ENCODE data around the gene KRTAP27-1.

Gene KRTAP27-1

DNA sequence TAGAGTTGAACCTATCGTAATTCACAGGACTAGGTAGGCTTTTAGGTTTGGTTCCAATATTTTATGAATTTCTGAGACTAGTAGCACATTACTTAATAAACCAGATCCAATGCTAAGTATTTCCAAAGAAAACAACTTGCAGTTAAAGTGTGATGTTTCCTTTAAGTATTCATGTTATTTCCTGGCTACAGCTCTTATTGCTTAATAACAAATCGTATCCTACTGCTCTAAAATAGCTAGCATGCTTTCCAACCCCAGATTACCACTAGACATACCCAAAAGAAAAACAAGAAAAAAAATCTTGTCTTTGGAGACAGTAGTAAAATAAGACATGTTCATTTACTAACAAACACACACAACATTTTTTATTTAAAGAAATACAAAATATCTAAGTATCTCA lies 898 bp downstream of the KRTAP27-1 start:
- no peak for DNase-seq

DNA sequence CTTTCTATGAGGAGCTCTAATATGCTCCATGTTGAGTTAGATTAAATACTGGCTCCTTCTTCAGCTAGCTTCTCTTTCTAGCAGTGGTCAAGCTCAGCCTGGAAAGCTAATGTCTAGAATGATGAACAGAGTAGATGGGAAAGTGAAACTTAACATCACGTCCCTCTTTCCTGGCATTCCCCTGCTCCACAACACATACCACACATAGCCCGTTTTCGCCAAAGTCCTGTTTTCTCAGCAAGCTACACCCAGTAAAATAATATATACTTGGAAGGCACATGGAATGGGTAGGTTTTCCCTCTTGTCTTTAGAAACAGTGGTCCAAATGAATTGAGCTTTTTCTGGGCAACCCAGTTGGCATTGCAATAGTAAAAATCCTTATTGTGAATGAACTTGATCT lies 3.8 kb downstream of the KRTAP27-1 start:
- Histone ChIP-seq H2AK5ac (ENCODE audit: low read length, severe bottlenecking) (no peak overlapping the region), H4K91ac (ENCODE audit: low read length) (no peak overlapping the region), H2BK5ac (ENCODE audit: low read depth, low read length, poor library complexity, severe bottlenecking) (no peak overlapping the region), H3K36me3 (ENCODE audit: control insufficient read depth in 1 of 2, insufficient read depth in 2 of 2, low read depth in 1 of 2, low read length in 2 of 2) (no peaks in the 10 kb centered on the region), H3K79me1 (replicated peaks; ENCODE audit: low read length, poor library complexity, severe bottlenecking) (no peaks in the 10 kb centered on the region), H2BK120ac (ENCODE audit: low read depth, low read length) (no peak overlapping the region), H3K14ac (ENCODE audit: low read length in 2 of 2) (no peak overlapping the region), H2BK12ac (ENCODE audit: low read length in 2 of 2) (no peak overlapping the region), H3K27ac (ENCODE audit: low read length, poor library complexity, severe bottlenecking) (no peak overlapping the region), H2BK15ac (ENCODE audit: low read depth, poor library complexity, severe bottlenecking) (no peak overlapping the region), H3K27me3 (ENCODE audit: control insufficient read depth in 1 of 2, insufficient read depth in 1 of 2, low read length in 2 of 2) (no peaks in the 10 kb centered on the region), H3K18ac (ENCODE audit: low read depth in 1 of 2, low read length in 2 of 2) (no peak overlapping the region), H3K23ac (ENCODE audit: low read length in 2 of 2) (no peak overlapping the region), H2AFZ (ENCODE audit: low read depth, low read length) (no peak overlapping the region), H4K8ac (ENCODE audit: low read length) (no peak overlapping the region), H3K4me2 (ENCODE audit: low read length, poor library complexity, severe bottlenecking) (no peak overlapping the region), H3K4me3 (ENCODE audit: insufficient read depth in 1 of 2, low read depth in 1 of 2, low read length in 2 of 2) (no peak overlapping the region), H3K9me3 (ENCODE audit: control insufficient read depth, low read length) (no peaks in the 10 kb centered on the region), H3K4me1 (ENCODE audit: control insufficient read depth, insufficient read depth, low read depth, low read length) (no peaks in the 10 kb centered on the region), H3K4ac (ENCODE audit: low read depth in 1 of 2, low read length in 2 of 2) (no peak overlapping the region), H3K9ac (ENCODE audit: low read length) (no peak overlapping the region)
- DNase-seq = no peak
- WGBS = no CpG with 5 or more reads among the region's 3 CpGs

More for the DNA sequence above, 898 bp downstream of the KRTAP27-1 start:
- Histone ChIP-seq H3K4me3 (ENCODE audit: insufficient read depth in 1 of 2, low read depth in 1 of 2, low read length in 2 of 2) (no peak overlapping the region), H3K27me3 (ENCODE audit: control insufficient read depth in 1 of 2, insufficient read depth in 1 of 2, low read length in 2 of 2) (no peaks in the 10 kb centered on the region), H3K18ac (ENCODE audit: low read depth in 1 of 2, low read length in 2 of 2) (no peak overlapping the region), H3K9me3 (ENCODE audit: control insufficient read depth, low read length) (no peaks in the 10 kb centered on the region), H2BK12ac (ENCODE audit: low read length in 2 of 2) (no peak overlapping the region), H3K79me1 (replicated peaks; ENCODE audit: low read length, poor library complexity, severe bottlenecking) (no peaks in the 10 kb centered on the region), H2AK5ac (ENCODE audit: low read length, severe bottlenecking) (no peak overlapping the region), H2BK120ac (ENCODE audit: low read depth, low read length) (no peak overlapping the region), H2BK5ac (ENCODE audit: low read depth, low read length, poor library complexity, severe bottlenecking) (no peak overlapping the region), H4K91ac (ENCODE audit: low read length) (no peak overlapping the region), H3K23ac (ENCODE audit: low read length in 2 of 2) (no peak overlapping the region), H3K4me1 (ENCODE audit: control insufficient read depth, insufficient read depth, low read depth, low read length) (peaks cover 1% of the 10 kb centered on the region), H4K8ac (ENCODE audit: low read length) (no peak overlapping the region), H3K36me3 (ENCODE audit: control insufficient read depth in 1 of 2, insufficient read depth in 2 of 2, low read depth in 1 of 2, low read length in 2 of 2) (no peaks in the 10 kb centered on the region), H3K14ac (ENCODE audit: low read length in 2 of 2) (no peak overlapping the region), H2AFZ (ENCODE audit: low read depth, low read length) (no peak overlapping the region), H3K9ac (ENCODE audit: low read length) (no peak overlapping the region), H3K4me2 (ENCODE audit: low read length, poor library complexity, severe bottlenecking) (no peak overlapping the region), H3K27ac (ENCODE audit: low read length, poor library complexity, severe bottlenecking) (peak overlapping the region; percentile 57), H3K4ac (ENCODE audit: low read depth in 1 of 2, low read length in 2 of 2) (no peak overlapping the region), H2BK15ac (ENCODE audit: low read depth, poor library complexity, severe bottlenecking) (no peak overlapping the region)
- WGBS = 14% methylated on average over 1 of the region's 2 CpGs

DNA sequence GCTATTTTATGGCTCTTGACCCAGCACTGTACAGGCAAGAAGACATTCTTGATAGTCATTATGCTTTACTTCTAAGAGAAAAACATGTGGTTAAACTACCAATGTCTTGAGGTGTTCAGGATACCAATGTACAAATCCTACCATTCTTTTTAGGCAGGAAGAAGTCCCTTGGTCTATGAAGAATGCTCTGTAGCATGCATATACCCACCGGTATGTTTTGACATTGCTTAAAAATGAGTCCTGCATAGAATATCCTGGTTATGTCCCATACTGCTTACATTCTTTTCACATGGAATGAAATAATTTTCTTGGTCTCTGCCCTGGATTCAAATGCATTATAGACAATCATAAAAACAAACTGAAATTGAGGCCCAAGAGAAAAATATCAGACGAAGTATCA lies 4.8 kb downstream of the KRTAP27-1 start:
- WGBS = 50% methylated on average over 1 of the region's 2 CpGs
- H2AFZ ChIP-seq (ENCODE audit: low read depth, low read length) = no peak overlapping the region
- no peak overlapping the region for H3K14ac ChIP-seq (ENCODE audit: low read length in 2 of 2)
- H3K4me2 ChIP-seq (ENCODE audit: low read length, poor library complexity, severe bottlenecking) = no peak overlapping the region
- no peaks in the 10 kb centered on the region for H3K27me3 ChIP-seq (ENCODE audit: control insufficient read depth in 1 of 2, insufficient read depth in 1 of 2, low read length in 2 of 2)
- no peaks in the 10 kb centered on the region for H3K79me1 ChIP-seq (replicated peaks; ENCODE audit: low read length, poor library complexity, severe bottlenecking)
- no peak overlapping the region for H2AK5ac ChIP-seq (ENCODE audit: low read length, severe bottlenecking)
- no peak overlapping the region for H2BK120ac ChIP-seq (ENCODE audit: low read depth, low read length)
- no peak overlapping the region for H2BK5ac ChIP-seq (ENCODE audit: low read depth, low read length, poor library complexity, severe bottlenecking)
- H2BK12ac ChIP-seq (ENCODE audit: low read length in 2 of 2) = no peak overlapping the region
- no peak overlapping the region for H4K91ac ChIP-seq (ENCODE audit: low read length)
- DNase-seq = no peak
- no peak overlapping the region for H3K27ac ChIP-seq (ENCODE audit: low read length, poor library complexity, severe bottlenecking)
- no peaks in the 10 kb centered on the region for H3K36me3 ChIP-seq (ENCODE audit: control insufficient read depth in 1 of 2, insufficient read depth in 2 of 2, low read depth in 1 of 2, low read length in 2 of 2)
- no peak overlapping the region for H3K18ac ChIP-seq (ENCODE audit: low read depth in 1 of 2, low read length in 2 of 2)
- H2BK15ac ChIP-seq (ENCODE audit: low read depth, poor library complexity, severe bottlenecking) = no peak overlapping the region
- H3K4me3 ChIP-seq (ENCODE audit: insufficient read depth in 1 of 2, low read depth in 1 of 2, low read length in 2 of 2) = no peak overlapping the region
- no peak overlapping the region for H3K4ac ChIP-seq (ENCODE audit: low read depth in 1 of 2, low read length in 2 of 2)
- H3K4me1 ChIP-seq (ENCODE audit: control insufficient read depth, insufficient read depth, low read depth, low read length) = no peaks in the 10 kb centered on the region
- no peaks in the 10 kb centered on the region for H3K9me3 ChIP-seq (ENCODE audit: control insufficient read depth, low read length)
- no peak overlapping the region for H3K9ac ChIP-seq (ENCODE audit: low read length)
- no peak overlapping the region for H4K8ac ChIP-seq (ENCODE audit: low read length)
- H3K23ac ChIP-seq (ENCODE audit: low read length in 2 of 2) = no peak overlapping the region

DNA sequence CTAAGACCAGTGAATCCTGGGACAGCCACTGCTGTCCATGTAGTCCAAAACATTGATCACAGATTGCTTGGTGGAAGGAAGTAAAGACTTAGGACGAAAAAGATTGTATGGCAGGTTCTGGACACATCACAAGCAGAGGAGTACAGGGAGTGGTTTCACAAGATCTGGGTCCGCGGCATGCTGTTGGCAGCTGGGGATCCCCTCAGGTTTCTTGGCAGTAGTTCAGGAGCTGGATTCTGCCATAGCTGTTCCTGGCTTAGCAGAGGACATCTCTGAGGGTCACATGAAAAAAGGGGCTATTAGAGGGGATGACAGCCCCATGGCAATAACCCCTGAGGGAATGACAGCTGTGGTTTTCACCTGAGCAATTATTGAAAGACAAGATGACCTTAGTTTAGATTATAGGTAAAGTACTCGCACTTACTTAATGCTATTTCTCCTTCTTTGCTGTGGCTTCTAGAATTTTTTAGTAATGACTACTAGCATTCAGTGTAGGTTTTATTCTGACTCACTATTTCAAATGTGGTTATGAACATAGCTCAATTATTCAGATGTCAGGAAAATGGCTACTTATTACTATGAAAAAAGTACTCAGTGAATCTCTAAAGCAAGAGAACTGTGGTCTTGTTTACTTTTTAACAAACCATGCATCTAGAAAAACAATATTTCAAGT lies 8.2 kb downstream of the KRTAP27-1 start:
- Histone ChIP-seq H3K9me3 (ENCODE audit: control insufficient read depth, low read length) (peaks cover 13% of the 10 kb centered on the region), H3K27ac (ENCODE audit: low read length, poor library complexity, severe bottlenecking) (peak overlapping the region; percentile 41), H3K9ac (ENCODE audit: low read length) (no peak overlapping the region), H4K91ac (ENCODE audit: low read length) (no peak overlapping the region), H3K14ac (ENCODE audit: low read length in 2 of 2) (no peak overlapping the region), H3K79me1 (replicated peaks; ENCODE audit: low read length, poor library complexity, severe bottlenecking) (no peaks in the 10 kb centered on the region), H3K4me2 (ENCODE audit: low read length, poor library complexity, severe bottlenecking) (no peak overlapping the region), H3K36me3 (ENCODE audit: control insufficient read depth in 1 of 2, insufficient read depth in 2 of 2, low read depth in 1 of 2, low read length in 2 of 2) (no peaks in the 10 kb centered on the region), H2BK120ac (ENCODE audit: low read depth, low read length) (no peak overlapping the region), H2BK15ac (ENCODE audit: low read depth, poor library complexity, severe bottlenecking) (no peak overlapping the region), H3K4me3 (ENCODE audit: insufficient read depth in 1 of 2, low read depth in 1 of 2, low read length in 2 of 2) (no peak overlapping the region), H2AFZ (ENCODE audit: low read depth, low read length) (no peak overlapping the region), H3K4me1 (ENCODE audit: control insufficient read depth, insufficient read depth, low read depth, low read length) (no peaks in the 10 kb centered on the region), H3K23ac (ENCODE audit: low read length in 2 of 2) (no peak overlapping the region), H2AK5ac (ENCODE audit: low read length, severe bottlenecking) (no peak overlapping the region), H2BK12ac (ENCODE audit: low read length in 2 of 2) (no peak overlapping the region), H3K4ac (ENCODE audit: low read depth in 1 of 2, low read length in 2 of 2) (no peak overlapping the region), H3K18ac (ENCODE audit: low read depth in 1 of 2, low read length in 2 of 2) (no peak overlapping the region), H3K27me3 (ENCODE audit: control insufficient read depth in 1 of 2, insufficient read depth in 1 of 2, low read length in 2 of 2) (no peaks in the 10 kb centered on the region), H2BK5ac (ENCODE audit: low read depth, low read length, poor library complexity, severe bottlenecking) (no peak overlapping the region), H4K8ac (ENCODE audit: low read length) (no peak overlapping the region)
- no peak for DNase-seq
- 80% methylated on average over 4 of the region's 4 CpGs for WGBS

Measured in mesenchymal stem cell (in vitro differentiated cells and primary cell).